ENCODE results near the gene KLHDC4. TPM values are rescaled to one million over a fixed set of nuclear protein-coding genes. Genes with fewer than 3 reads are reported as not detected.
A peak's percentile ranks its signal among the peaks of the same experiment; 100 is the strongest.
"Not testable (repeated sequence)": the region's sequence is repeated elsewhere in the genome, so short reads cannot be mapped to it uniquely, and the experiment has no call there.

Gene KLHDC4
- total RNA-seq, 1 donor from 2014 or later = 16.6 TPM

DNA sequence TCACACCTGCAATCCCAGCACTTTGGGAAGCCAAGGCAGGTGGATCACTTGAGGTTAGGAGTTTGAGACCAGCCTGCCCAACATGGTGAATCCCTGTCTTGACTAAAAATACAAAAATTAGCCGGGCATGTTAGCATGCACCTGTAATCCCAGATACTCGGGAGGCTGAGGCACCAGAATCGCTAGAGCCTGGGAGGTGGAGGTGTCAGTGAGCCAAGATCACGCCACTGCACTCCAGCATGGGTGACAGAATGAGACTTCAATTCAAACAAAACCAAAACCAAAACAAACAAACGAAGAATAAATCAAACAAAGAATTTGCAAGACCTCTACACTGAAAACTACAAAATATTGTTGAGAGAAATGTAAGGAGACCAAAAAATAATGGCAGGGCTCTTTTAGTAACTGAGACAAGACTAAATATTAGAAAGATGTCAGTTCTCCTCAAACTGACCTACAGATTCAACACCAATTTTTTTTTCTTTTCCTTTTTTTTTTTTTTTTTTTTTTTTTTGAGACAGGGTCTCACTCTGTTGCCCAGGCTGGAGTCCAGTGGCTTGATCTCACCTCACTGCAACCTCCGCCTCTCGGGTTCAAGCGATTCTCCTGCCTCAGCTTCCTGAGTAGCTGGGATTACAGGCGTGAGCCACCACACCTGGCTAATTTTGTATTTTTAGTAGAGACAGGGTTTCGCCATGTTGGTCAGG lies 23.1 kb upstream of the KLHDC4 start:
- not testable (repeated sequence) for DNase-seq (ENCODE audit: low read depth in 2 of 2)

DNA sequence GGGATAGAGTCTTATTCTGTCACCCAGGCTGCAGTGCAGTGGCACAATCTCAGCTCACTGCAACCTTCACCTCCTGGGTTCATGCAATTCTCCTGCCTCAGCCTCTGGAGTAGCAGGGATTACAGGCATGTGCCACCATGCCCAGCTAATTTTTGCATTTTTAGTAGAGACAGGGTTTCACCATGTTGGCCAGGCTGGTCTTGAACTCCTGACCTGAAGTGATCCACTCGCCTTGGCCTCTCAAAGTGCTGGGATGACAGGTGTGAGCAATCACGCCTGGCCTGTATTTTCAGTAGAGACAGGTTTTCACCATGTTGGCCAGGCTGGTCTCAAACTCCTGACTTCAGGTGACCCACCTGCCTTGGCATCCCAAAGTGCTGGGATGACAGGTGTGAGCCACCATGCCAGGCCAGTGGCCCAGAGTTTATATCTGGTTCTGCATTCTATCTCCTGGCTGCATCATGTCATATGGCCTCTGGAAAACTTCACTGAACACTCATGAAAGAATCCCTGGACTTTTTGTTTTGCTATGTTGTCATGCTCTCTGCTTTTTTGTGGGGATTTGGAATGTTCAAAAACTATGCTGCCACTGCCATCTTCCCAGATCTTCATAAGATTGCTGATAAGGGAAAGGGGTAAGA lies 21.8 kb upstream of the KLHDC4 start:
- not testable (repeated sequence) for DNase-seq (ENCODE audit: low read depth in 2 of 2)

DNA sequence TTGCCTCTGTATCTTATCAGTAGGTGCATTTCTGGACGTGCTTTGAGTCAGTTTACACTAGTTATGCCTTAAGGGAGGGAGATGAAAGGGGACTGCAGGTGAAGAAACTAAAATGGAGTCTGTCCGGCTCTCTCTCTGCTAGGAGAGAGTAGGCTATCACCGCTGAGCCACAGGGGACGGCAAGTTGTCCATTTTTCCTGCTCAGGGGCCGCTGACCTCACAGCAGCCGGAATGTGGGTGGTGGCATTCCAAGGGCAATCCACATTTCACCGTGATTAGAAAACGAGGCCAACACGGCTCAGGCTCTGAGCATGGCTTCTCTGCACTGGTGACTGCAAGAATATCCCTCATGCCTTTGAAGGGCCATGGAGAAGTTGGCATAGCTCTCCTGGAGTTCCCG lies 19.0 kb upstream of the KLHDC4 start:
- no peak for DNase-seq (ENCODE audit: low read depth in 2 of 2)

DNA sequence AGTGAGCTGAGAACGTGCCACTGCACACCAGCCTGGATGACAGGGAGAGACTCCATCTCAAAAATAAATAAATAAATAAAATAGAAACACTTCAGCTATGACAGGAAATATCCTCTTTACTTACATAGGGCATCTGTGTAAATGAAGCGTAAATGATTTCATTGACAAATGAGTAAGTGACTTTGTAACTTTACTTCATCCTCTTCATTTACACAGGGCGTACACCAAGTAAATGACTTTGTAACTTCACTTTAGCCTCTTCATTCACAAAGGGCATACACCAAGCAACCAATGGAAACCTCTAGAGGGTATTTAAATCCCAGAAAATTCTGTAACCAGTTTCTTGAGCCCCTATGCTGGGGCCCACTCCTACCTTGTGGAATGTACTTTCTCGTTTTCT lies 16.2 kb upstream of the KLHDC4 start:
- DNase-seq (ENCODE audit: low read depth in 2 of 2) = no peak

DNA sequence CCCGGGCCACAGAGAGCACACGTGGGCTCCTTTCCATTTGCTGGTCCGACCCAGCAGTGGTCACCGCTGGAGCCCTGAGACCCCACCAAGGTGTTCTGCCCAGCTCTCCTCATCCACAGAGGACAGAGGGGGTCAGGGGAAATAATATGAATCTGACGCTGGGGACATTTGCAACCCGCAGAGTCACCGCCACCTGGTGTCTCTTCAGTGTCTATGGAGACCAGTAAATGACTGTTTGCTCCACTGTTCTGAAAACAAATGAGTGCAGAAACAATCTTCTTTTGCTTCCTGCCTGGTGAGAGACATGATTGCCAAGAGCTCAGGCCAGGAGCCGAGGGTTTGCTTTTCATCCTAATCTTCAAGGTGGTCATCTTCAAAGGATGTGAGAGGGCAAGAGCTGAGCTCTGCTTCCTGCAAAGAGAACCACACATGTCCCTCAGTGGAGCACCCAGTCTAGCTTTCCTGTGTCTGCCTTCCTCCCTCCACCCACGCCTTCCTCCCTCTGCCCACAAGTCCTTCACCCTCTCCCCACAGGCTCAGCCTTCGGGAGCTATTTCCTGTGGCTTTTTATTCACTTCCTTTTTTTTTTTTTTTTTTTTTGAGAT lies 14.7 kb upstream of the KLHDC4 start:
- peak in 1 of 2 donors; percentile 61 for DNase-seq (ENCODE audit: low read depth in 2 of 2)

DNA sequence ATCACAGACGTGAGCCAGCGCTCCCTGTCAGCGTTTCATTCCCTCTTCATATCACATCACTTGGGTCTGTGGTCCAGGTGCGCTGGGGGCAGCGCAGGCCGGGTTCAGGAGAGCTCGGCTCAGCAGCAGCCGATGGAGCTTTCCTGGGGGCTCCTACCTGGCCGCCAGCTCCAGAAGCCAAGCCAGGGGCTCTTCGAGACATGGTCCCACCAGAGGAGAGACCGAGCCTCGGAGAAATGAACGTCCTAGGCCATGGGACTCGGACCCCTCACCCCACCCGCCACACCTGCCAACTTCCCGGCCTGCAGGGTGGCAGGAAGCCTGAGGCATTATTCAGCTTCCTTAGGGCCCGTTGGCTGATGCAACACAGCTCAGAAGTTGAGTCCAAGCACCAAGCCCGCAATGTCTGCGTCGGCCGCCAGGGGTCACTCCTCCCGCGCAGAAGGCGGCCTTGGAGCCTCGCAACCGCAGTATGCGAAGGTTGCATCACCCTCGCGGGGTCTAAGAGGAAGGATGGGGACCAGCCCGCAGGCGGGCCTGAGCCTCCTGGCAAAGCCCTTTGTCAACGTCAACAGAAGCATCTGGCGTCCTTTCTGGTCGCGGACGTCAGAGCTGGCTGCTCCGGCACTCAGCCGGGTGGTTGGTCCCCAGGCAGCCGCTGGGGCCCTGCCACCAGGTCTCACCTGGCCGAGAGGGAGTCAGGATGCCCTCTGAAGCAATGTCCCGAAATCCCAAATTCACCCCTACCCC lies 13.2 kb upstream of the KLHDC4 start:
- DNase-seq (ENCODE audit: low read depth in 2 of 2) = peak; percentile 73 to 96

DNA sequence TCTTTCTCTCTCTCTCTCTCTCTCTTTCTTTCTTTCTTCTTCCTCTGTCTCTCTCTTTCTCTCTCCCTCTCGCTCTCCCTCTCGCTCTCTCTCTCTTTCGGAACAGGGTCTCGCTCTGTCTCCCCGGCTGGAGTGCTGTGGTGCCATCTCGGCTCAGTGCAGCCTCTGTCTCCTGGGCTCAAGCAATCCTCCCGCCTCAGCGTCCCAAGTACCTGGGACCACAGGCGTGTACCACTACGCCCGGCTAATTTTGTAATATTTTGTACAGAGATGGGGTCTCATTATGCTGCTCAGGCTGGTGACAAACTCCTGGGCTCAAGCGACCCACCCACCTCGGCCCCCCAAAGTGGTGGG lies 12.7 kb upstream of the KLHDC4 start:
- no peak for DNase-seq (ENCODE audit: low read depth in 2 of 2)

DNA sequence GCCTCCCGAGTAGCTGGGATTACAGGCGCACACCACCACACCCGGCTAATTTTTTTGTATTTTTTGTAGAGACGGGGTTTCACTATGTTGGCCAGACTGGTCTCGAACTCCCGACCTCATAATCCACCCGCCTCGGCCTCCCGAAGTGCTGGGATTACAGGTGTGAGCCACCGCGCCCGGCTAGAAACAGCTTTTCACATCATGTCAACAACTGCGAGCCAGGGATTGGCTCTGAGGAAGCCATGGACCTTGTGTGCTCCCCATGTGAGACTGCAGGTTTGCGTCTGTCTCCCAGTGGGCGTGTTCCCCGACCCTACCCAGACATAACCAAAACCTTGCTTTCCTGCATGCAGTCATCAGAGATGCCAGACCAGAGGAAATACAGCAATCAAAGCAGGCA lies 8.1 kb upstream of the KLHDC4 start:
- DNase-seq (ENCODE audit: low read depth in 2 of 2) = not testable (repeated sequence)

DNA sequence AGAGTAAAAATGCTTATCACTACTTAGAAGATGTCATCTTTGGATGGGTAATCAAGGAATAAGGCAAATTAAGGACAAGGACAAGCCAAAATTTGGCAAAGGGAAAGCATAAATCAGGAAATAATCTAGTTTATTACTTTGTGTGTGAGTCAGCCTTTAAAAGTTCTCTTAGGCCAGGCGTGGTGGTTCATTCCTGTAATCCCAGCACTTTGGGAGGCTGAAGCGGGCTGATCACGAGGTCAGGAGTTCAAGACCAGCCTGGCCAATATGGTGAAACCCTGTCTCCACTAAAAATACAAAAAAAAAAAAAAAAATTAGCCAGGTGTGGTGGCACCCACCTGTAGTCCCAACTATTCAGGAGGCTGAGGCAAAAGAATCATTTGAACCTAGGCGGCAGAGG lies 1.7 kb upstream of the KLHDC4 start:
- not testable (repeated sequence) for DNase-seq (ENCODE audit: low read depth in 2 of 2)

DNA sequence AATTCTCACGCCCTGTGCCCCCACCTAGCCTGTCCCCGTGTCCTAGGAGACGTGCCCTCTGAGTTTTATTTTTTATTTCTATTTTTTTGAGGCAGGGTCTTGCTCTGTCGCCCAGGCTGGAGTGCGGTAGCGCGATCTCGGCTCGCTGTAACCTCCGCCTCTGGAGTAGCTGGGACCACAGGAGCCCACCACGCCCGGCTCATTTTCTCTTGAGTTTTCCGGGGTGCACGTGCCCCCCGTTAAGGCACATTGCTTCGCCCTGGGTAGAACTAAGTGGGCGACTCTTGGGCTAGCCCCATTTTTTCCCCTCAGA lies 655 bp upstream of the KLHDC4 start:
- DNase-seq (ENCODE audit: low read depth in 2 of 2) = no peak

DNA sequence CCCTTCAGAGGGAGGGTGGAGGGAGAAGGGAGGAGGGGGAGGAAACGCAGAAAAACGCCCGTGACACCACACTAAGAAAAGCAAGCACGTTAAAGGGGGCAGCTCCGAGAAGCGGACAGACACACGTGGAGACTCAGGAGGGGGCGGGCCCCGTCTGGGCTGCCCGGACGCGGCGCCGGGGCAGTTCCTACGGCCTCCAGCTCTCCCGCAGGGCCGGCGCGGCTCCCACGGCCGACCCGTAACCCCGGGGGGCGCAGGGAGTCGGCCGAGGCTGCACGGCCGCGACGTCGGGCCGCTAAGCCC lies 362 bp downstream of the KLHDC4 start:
- DNase-seq (ENCODE audit: low read depth in 2 of 2) = peak in 1 of 2 donors; percentile 35

DNA sequence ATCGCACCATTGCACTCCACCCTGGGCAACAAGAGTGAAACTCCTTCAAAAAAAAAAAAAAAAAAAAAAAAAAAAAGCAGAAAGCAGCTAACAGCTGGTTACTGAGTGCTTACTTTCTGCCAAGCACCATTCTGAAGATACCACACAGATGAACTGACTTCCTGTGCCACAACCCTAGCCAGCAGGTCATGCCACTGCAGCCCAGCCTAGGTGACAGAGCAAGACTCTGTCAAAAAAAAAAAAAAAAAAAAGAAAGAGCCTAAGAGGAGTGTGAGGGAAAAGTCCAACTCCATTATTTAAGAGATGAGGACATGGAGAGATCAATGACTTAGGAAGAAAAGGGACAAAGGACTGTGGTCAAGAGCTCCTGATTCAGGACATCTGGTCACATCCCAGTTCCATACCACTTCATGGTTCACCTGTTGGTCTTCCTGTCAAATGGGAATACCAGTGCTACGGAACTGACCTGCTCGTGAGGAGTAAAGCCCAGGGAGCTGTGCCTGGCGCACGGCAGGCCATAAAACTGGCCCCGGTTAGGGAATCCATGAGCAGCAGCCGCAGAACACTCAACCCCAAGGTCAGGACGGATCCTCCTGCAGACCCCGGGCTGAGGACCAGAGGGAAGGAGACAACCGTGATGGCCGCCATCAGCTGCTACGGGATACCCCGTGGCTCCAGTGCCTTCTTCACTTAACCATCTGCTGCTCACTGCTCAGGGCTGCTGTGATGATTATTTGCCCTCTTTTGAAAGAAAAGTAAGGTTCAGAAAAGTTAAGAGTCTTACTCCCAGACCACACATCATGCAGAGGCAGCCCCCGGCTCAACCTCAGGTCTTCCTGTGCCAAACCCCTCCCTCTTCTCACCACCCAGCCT lies 950 bp downstream of the KLHDC4 start:
- no peak for DNase-seq (ENCODE audit: low read depth in 2 of 2)

DNA sequence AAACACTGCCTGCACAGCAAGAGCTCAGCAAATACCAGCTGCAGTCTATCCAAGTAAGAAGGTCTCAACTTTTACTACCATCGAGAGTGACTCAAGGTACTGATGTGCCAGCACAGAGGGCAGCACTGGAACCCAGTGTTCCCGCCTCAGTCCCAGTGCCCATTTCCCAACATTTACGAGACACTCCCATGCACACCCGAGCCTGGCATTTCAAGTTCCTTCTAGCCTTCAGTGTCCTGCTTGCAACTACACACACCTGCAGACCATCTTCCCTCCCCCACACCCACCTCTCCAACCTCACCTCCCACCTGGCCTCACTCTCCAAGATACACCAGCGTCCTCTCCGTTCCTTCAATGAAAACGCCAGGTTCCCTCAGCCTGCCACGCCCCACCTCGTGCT lies 3.2 kb downstream of the KLHDC4 start:
- no peak for DNase-seq (ENCODE audit: low read depth in 2 of 2)

DNA sequence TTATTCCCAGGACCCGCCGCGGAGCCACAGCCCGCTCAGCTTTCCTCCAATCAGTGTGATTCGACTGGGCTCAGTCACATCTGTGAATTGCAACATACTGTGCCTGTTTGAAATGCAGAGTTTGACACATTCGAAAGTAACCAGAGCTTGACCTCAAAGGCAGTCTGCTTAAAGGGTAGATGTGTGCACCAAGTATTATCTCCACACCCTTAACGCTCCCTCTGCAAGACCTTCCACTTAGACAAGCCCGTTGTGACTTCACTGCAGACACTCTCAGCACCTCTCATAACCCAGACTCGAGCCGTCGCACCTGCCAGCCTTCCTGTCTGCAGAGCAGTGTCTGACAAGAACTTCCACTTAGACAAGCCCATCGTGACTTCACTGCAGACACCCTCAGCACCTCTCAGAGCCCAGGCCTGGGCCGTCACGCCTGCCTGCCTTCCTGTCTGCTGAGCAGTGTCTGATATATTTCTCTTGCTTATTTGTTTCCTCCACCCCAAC lies 3.7 kb downstream of the KLHDC4 start:
- DNase-seq (ENCODE audit: low read depth in 2 of 2) = no peak

DNA sequence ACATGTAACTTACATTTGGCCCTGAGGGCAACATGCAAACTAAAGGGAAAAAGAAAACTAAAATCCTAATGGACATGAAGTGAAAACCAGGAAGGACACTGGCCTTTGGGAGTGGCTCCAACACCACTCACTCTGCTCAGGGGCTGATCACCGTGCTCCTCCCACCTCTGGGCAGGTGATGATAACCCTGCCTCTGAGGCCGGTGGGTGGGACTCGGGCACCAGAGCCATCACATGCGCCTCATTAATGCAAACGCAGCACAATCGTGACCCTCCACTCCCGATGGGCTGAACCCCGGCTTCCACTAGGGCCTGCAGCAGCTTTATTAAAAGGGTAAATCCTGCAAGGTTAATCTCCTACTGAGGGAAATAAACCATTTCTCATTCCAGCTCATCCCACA lies 4.7 kb downstream of the KLHDC4 start:
- DNase-seq (ENCODE audit: low read depth in 2 of 2) = no peak

DNA sequence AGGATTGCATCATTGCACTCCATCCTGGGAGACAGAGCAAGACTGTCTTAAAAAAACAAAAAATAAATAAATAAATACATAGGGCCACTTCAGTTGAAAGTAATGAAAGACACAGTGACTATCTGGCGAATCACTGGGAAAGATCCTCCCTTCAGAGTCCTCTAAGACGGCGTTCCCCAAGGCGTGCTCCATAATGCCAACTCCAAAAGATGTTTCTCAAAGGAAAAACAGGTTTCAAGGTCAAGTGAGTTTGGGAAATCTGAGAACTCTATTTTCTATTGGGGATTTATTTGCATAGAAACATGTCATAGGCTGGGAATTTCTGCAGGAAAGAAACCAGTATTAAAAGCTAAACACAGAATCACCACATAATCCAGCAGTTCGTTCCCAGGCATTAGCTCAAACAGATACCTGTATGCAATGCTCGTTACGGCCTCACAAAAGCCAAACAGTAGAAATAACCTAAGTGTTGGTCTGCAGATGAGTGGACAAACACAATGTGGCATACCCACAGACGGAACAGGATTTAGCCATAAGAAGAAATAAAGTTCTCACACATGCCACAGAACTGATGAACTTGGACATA lies 7.9 kb downstream of the KLHDC4 start:
- no peak for DNase-seq (ENCODE audit: low read depth in 2 of 2)

DNA sequence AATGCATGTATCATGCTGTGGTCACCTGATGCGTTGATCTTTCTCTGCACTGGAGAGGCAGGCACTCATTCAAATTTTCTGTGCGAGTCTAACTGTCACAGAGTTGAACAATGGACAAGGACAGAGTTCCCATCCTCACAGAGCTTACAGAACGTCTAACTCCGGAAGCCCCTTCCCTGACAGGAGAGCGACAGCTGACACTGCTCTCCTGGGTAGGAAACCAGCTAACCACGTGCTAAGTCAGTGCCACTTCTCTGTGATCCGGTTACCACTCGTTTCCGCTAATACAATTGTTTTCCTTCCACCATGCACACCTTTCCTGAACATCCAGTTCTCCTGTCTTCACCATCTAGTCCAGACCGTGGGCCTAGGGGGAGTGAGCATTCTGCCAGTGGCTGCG lies 11.3 kb downstream of the KLHDC4 start:
- peak; percentile 19 to 56 for DNase-seq (ENCODE audit: low read depth in 2 of 2)

DNA sequence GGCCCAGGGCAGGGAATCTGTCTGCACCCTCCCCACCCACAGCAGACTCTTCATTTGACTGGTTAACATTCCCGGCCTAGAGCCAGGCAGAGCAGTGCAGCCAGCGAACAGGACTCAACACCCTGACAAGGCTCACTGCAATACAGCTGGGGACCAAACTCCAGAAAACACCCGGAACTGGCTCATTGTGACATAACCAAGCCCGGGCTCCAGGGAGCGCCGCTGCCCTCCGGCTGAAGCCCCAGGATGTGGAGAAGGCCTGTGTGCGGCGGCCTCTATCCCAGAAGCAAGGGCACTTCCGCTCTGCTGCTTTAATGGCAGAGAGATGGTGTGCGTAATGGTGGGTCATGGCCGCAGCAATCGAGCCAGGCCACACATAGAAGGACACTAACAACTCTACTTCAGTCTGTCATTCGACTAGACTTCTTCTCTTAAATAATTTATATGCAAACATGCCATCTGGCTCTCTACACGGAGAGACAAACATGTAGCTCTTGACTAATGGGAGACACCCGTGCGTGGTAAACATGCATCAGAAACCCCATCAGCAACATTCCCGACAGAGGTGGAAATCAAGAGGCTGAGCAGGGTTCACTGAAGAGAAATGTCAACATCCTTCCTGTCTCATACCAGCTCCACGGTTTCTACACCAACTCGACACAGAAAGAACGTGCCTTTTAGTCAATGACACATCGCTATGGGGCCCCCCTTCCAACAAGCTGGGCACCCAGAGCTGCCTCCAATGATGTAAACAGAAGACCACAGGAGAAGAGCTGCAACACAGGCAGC lies 18.0 kb downstream of the KLHDC4 start:
- DNase-seq (ENCODE audit: low read depth in 2 of 2) = no peak

DNA sequence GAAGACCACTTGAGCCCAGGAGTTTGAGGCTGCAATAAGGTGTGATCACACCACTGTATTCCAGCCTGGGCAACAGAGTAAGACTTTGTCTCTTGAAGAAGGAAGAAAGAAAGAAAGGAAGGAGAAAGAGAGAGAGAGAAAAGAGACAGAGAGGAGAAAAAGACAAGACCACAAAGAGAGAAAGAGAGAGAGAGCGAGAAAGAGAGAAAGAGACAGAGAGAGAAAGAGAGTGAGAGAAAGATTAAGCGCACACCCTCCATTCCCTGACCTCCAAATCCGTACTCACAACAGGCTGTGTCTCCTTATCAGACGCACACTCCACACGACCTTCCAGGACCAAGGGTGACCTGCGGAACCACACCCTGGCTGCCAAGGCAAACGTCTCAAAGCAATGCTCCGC lies 19.6 kb downstream of the KLHDC4 start:
- no peak for DNase-seq (ENCODE audit: low read depth in 2 of 2)

DNA sequence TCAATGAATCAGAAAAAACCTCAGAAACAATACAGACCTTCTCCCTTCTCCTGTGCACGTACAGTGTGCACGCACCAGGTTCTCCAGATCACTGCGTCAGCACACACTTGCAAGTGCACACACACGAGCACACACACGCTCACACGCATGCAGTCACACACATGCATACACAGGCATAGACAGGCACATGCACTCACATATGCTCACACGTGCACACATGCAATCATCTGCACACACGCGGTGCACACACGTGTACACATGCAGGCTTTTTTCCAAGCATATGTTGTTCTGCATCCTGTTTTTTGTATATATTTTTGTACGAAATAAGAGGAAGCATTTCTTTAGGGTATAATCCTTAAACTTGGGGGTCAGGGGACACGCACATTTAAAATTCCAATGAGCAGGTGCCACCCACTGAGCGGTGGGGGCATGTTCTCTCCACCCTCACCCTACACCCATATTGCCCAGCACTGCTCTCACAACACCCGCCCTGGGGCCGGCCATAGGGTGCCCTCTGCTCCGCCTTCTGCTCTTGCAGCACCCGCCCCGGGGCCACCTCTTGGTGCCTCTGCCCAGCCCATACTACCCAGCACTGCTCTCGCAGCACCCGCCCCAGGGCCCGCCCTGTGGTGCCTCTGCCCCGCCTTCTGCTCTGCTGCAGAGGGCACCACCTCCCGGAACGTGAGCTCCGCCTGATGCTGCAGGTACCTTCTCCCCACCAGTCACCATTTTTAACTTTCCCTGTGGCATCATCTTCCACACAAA lies 20.9 kb downstream of the KLHDC4 start:
- DNase-seq (ENCODE audit: low read depth in 2 of 2) = no peak
